Measurements from ENCODE around the gene ANKRD13B.
A peak's percentile ranks its signal among the peaks of the same experiment; 100 is the strongest.
"Not testable (repeated sequence)": the region's sequence is repeated elsewhere in the genome, so short reads cannot be mapped to it uniquely, and the experiment has no call there.

Gene ANKRD13B

DNA sequence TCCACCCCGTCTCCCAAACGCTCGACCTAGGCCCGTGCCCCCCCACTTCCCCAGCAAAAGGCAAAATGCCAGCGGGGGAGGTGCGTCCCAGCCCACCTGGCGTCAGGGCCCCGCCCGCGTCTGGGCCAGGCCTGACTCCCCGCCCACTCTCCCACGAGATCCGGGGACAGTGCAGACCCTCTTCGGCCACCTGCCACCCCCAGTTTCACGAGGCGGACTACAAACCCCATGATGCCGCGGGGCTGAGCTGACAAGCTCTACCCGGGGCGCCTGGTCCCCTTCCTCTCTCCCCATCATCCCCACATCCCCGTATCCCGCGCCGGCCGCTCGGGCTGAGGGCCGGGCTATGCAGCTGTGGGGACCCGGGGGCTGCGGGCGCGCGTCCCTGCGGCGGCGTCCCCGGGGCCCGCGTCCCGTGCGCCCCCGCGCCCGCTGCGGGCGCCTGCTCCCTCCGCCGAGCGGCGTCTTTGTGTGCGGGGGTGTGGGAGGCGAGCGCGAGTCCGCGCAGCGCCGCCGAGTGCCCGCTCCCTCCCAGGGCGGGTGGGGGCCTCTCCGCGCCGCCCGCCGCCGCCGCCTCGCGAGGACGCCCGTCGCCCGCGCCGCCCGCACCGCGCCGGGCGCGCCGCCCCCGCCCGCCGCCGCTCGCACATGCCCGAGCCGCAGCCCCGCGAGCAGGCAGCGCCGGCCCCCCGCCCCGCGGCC, at the start of gene ANKRD13B:
TSS of gene ANKRD13B (plus strand) at position 283 of the 702 bp plus-strand sequence. CDS start 490 bp downstream, outside the sequence.
- DNase-seq (ENCODE audit: low read depth in 2 of 2) = peak in 1 of 2 donors; percentile 43

- no peak for DNase-seq (ENCODE audit: low read depth in 2 of 2)
These were observed 48.9 kb upstream of the ANKRD13B start for GRCh38 chr17:29544066-29544465.

DNA sequence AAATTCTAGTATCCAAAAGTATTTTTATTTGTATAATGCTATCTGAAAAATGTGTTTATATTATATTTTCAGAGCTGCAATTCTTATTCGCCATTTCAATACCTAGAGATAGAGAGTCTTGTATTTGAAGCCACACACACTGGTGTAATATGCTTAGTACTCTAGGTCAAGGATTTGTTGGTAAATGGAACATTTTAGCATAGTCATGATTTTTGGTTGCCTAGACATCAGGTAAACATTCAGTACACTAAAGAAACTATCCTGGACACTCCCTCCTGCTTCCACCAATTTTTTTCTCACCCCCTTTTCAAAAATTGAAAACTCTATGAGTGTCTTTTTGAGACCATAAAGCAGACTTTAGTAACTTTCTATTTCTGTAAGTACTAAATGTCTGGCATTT, 46.8 kb upstream of the ANKRD13B start:
- DNase-seq (ENCODE audit: low read depth in 2 of 2) = no peak

DNA sequence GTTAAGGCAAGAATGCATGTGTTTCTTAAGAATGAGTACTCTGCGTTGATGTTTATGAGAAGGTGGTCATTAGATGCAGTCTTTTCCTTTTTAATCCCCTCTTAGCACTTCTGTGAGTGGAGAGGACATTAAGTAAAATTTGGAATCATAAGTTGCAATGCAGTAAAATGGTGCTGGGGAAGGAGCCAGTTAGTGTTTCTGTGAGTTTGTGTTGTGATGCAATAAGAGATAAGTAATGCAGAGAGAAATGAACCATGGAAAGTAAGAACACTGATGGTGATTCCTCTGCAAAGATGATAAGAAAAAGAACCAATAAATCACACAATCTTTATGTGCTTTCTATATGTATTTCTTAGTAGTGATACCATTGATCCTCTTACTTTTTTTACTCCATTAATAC, 46.1 kb upstream of the ANKRD13B start:
- no peak for DNase-seq (ENCODE audit: low read depth in 2 of 2)

- no peak for DNase-seq (ENCODE audit: low read depth in 2 of 2)
These were observed 43.6 kb upstream of the ANKRD13B start for GRCh38 chr17:29549177-29549923.

DNA sequence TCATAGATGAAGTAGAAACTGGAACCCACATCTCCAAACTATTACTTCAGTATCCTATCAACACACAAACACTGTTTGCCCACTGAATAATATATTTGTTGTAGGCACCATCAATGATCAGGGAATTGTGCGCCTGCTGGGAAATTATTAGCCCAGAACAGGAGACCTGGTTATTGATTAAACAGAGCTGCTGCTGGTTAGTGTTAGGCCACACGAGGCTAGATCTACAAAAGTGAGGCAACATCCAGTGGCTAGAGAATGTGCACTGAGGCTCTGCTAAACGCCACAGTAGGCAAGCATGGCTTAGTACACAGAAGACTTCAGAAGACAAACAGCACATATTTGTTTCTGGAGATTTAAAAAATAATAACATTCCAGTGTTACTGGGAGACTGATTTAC, 37.1 kb upstream of the ANKRD13B start:
- DNase-seq (ENCODE audit: low read depth in 2 of 2) = no peak

- DNase-seq (ENCODE audit: low read depth in 2 of 2) = no peak
These were observed 35.7 kb upstream of the ANKRD13B start for GRCh38 chr17:29557085-29557738.

DNA sequence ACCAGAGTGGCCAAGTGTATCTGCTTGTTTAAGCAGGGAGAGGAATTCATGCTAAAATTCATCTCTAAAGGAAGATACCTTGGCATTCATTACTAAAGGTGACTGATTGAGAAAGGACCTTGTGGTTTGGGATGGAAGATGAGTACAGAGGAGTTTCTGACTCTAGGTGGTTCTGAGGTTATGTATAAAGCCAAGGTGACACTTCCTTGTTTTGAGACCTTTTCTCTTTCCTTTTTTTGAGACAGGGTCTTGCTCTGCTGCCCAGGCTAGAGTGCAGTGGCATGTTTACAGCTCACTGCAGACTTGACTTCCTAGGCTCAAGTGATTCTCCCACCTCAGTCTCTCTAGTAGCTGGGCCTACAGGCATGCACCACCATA, 35.2 kb upstream of the ANKRD13B start:
- no peak for DNase-seq (ENCODE audit: low read depth in 2 of 2)

- DNase-seq (ENCODE audit: low read depth in 2 of 2) = not testable (repeated sequence)
These were observed 34.8 kb upstream of the ANKRD13B start for GRCh38 chr17:29558139-29558538.

DNA sequence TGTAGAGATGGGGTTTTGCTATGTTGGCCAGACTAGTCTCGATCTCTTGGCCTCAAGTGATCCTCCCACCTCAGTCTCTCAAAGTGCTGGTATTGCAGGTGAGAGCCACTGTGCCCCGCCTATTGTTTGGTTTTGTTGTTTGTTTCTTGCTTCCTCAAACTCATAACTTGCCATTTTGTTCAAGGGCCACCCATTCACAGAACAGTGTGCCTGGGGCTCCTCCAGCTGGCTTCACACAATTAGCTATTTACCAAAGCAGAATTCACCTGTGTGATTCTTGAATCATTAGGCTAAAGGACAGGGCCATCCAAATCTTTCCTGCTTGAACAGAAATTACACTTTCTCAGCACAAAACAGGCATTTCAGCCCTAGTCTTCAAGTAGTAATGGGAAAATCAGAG, 33.3 kb upstream of the ANKRD13B start:
- no peak for DNase-seq (ENCODE audit: low read depth in 2 of 2)

DNA sequence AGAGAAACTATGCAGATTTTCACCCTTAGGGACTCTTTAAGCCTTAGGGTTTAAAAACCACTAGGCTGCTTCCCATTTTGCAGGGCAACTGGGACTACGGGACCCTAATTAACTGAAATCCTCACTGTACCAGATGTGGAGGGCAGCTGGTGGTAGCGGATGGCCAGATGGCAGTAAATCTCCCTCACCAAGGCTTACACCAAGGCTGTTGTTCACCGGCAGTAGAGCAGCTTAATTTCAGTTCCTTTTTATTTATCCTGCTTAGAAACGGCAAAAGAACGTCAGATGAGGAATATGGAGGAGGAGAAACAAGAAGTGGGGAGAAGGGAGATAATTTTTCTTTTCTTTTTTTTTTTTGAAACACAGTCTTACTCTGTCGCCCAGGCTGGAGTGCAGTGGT, 32.6 kb upstream of the ANKRD13B start:
- DNase-seq (ENCODE audit: low read depth in 2 of 2) = no peak

DNA sequence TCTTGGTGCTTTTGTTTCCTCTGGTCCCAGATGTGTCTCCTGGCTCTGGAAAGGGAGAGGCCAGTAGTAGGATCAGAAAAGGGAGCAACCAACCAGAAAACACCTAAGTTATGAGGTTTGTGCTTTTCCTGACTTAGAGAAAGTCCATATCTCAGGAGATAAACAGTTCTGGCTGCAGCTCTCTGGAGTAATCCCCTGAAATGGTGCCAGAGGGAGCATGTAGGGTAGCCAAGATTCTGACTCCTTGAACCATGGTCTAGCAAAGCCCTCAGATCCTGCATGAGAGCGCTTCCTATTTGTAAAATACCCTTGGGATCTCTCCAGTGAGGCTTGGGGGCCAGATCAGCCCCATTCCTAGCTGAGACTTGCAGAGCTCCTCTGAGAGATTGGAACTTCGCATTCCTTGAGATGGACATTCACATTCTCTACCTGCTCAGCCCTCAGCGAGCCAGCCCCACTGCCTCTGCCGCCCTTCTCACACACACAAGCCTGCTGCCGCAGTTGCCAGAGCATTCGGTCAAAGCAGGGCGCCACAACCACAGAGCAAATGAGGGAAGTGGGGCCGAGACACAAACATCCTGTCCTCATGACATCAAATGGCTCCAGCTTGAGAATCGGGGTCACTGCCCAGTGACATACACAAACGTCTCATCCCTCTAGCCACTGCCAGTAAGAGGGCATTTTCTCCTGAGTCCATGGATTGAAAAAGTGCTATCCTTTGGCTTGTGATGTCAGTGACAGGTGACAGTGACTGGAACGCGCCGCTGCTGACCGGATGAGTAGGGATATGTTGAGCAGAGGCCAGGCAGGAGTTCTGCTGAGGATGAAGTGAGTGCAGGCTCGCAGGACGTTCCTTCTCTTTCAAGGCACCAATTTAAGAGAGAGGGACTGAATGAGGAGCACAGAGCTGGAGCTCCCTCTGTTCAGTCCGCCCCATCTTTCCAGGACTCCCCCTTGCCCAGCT, 31.1 kb upstream of the ANKRD13B start:
- DNase-seq (ENCODE audit: low read depth in 2 of 2) = no peak

GRCh38 chr17:29562615-29563014, 30.3 kb upstream of the ANKRD13B start:
- no peak for DNase-seq (ENCODE audit: low read depth in 2 of 2)

GRCh38 chr17:29563816-29564215, 29.1 kb upstream of the ANKRD13B start:
- no peak for DNase-seq (ENCODE audit: low read depth in 2 of 2)

DNA sequence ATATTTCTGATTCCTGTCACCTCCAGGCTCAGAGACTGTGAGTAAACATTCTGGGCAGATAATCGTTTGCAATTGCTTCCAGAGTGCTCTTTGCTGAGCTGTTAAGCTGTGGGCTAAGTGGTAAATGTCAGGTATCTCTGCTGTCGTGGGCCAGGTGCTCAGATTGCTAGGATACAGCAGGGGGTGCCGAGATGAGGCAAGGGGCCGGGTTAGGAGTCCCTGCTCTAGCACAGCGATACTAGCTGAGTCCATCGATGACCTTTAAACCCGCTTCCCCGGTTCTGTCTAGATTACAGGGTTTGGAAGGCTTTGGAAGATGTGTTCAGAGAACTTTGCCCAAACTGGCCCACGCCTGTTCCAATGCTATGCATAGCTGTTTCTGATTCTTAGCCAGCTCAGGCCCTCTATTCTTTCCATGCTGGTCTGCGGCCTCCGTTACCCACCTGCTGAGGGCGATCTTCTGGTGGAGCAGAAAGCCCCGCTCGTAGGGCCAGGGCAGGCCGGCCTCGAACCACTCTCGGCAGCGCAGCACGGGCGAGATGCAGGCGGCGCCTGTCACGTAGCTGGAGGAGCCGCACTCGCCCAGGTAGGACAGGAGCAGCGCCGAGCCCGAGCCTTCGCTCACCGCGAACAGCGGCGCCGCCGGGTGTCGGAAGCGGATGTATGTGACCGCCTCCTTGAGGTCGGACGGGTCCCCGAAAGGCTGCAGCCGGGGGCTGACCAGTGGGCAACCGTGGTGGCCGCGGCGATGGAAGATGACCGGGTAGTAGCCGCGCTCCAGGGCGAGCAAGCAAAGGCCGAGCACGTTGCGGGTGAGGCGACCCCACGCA, 27.1 kb upstream of the ANKRD13B start:
- DNase-seq (ENCODE audit: low read depth in 2 of 2) = peak; percentile 48 to 54

- DNase-seq (ENCODE audit: low read depth in 2 of 2) = peak; percentile 50 to 52
These were observed 26.2 kb upstream of the ANKRD13B start, which contains the start of gene ABHD15 for GRCh38 chr17:29566473-29567303. Gene ABHD15, minus strand, starts transcription at chr17:29567037. Its CDS starts 71 bp downstream, at chr17:29566966.

GRCh38 chr17:29567304-29567553, 25.7 kb upstream of the ANKRD13B start:
- DNase-seq (ENCODE audit: low read depth in 2 of 2) = no peak

- DNase-seq (ENCODE audit: low read depth in 2 of 2) = peak; percentile 73 to 77
These were observed 25.2 kb upstream of the ANKRD13B start for GRCh38 chr17:29567554-29568330.
